Heart left ventricle (tissue), 13 donors: ENCODE data around the gene STXBP1.

Experiments used
- POLR2A ChIP-seq, 2 donors: fragments of 450-650 bp; IDR thresholded peaks; one replicate each; pipeline ENCODE4 v1.6.1; 2017; ENCODE audit warnings: antibody characterized with exemption in 2 of 2, mild to moderate bottlenecking in 2 of 2, moderate library complexity in 2 of 2
- TF ChIP-seq, protein P1 (sequence below), 12 donors: fragments of 200-600 bp; sonication (generic) in 4 of 12; IDR thresholded peaks; one replicate each; pipeline versions ENCODE4 v1.5.0 to v1.8.0; 2018 to 2022; ENCODE audit warnings: antibody characterized with exemption in 12 of 12, mild to moderate bottlenecking in 5 of 12
- donor health status: ischemic (EF 13 %, LVEDD 7.1; RV severe dilation, severe dysfunction).
- donor health status: DM: no; HTN: yes; CAD: no.
- donor health status: DM: no; HTN: no; CAD: no.
- donor health status: ischemic (EF 25% LVEDD 6.9; RV normal size, moderate dysfunction).
- donor health status: ischemic (EF 25% LVEDD 5.7; RV mildly dilated, moderate dysfunction).
- donor health status: ischemic (EF 35%, LVEDD 5.7; RV mildly dilated, moderate dysfunction).
- donor health status: nonischemic (EF 11% LVEDD 7.7; RV severe dilation, severe dysfunction).
- donor health status: DM: yes; HTN: yes; CAD: no.
- donor health status: PGD.
- donor health status: ischemic (EF 29% LVEDD 5.4; RV normal size, mild dysfunction).
- donor health status: nonischemic (EF 23%, LVEDD 6.1; RV moderate dilation, normal function).

DNA sequence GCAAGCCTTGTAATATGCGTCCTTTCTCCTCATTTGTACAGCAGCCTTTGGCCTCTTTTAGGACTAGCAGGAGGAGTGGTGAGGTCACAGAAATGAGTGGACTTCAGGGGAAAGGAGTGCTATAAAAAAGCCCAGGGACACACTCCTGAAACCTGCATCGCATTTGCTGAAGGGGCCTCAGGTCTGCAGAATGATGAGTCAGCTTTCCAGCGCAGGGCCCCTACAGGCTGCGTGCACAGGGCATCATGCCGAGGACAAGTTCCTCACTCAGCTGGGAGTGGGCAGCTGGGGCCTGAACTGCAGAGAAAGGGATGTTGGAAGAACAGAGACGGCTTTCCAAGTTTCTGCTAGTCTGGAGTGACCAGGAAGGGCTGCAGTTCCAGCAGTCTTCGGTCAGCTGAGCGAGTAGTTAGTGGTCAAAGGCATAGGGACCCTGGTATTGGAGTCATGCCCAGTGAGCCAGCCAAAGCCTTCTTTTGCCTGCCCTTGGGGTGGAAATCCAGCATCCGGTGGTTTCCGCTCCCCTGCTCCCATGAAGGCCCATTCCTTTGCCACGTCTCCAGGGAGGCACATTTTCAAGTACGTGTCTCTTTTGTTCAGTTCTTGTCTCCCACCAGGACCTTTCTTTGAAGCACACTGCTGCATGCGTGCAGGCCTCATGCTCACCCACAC, 77.4 kb downstream of the STXBP1 start:
- TF ChIP-seq, protein P1, sequence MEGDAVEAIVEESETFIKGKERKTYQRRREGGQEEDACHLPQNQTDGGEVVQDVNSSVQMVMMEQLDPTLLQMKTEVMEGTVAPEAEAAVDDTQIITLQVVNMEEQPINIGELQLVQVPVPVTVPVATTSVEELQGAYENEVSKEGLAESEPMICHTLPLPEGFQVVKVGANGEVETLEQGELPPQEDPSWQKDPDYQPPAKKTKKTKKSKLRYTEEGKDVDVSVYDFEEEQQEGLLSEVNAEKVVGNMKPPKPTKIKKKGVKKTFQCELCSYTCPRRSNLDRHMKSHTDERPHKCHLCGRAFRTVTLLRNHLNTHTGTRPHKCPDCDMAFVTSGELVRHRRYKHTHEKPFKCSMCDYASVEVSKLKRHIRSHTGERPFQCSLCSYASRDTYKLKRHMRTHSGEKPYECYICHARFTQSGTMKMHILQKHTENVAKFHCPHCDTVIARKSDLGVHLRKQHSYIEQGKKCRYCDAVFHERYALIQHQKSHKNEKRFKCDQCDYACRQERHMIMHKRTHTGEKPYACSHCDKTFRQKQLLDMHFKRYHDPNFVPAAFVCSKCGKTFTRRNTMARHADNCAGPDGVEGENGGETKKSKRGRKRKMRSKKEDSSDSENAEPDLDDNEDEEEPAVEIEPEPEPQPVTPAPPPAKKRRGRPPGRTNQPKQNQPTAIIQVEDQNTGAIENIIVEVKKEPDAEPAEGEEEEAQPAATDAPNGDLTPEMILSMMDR (IDR thresholded peaks at IDR 0.05) = no peak
- no peak for TF ChIP-seq POLR2A (IDR thresholded peaks at IDR 0.05)
